Spinal cord (tissue), 10 donors: Measurements from ENCODE around the gene MCF2L2. TPM values are rescaled to one million over a fixed set of nuclear protein-coding genes. Genes with fewer than 3 reads are reported as not detected.

Experiments used
- DNase-seq, 6 donors: peaks; one replicate each; pipeline versions ENCODE4 v3.0.0 to v3.0.0-alpha.2; 2013 to 2015; ENCODE audit warnings: low spot score in 6 of 6, low read depth in 4 of 6
- H3K27ac ChIP-seq: one replicate; pipeline ENCODE4 v1.5.1; 2013; ENCODE audit warnings: low read depth, low read length, control low read depth
- H3K27me3 ChIP-seq: one replicate; pipeline ENCODE4 v1.6.1; 2013; ENCODE audit warnings: low read length; ENCODE audit not compliant: control insufficient read depth, insufficient read depth
- H3K36me3 ChIP-seq: one replicate; pipeline ENCODE4 v1.6.1; 2013; ENCODE audit warnings: low read length; ENCODE audit not compliant: control insufficient read depth, insufficient read depth
- H3K4me1 ChIP-seq: one replicate; pipeline ENCODE4 v1.6.1; 2013; ENCODE audit warnings: low read length; ENCODE audit not compliant: control insufficient read depth, insufficient read depth
- H3K4me3 ChIP-seq: one replicate; pipeline ENCODE4 v1.5.1; 2013; ENCODE audit warnings: low read depth, low read length, control low read depth
- H3K9me3 ChIP-seq: one replicate; pipeline ENCODE4 v1.6.1; 2013; ENCODE audit warnings: low read length; ENCODE audit not compliant: control insufficient read depth, insufficient read depth
- WGBS: methylation state at CpG from one replicate; pipeline ENCODE4 v1.1.5; 2013; ENCODE audit warnings: missing lambda C conversion rate; ENCODE audit not compliant: insufficient coverage; 5-methylcytosine and 5-hydroxymethylcytosine counted together
- polyA plus RNA-seq, 2 donors: library from polyadenylated mRNA; unstranded; fragments of 120-200 nt; gene quantifications; one replicate each; pipeline ENCODE4 v1.2.1, GENCODE V29; 2013; ENCODE audit not compliant: insufficient read length in 2 of 2
- total RNA-seq, 2 donors: library from RNA; depleted of rRNA in 1 of 2; stranded (reverse); fragments of 120-200 nt in 1 of 2; fragments of >200 nt in 1 of 2; gene quantifications; one replicate each; pipeline versions ENCODE4 v1.2.3 to v1.2.4, GENCODE V29; 2013 to 2014
- donor health status: healthy.

Gene MCF2L2
- total and polyA plus RNA-seq, 4 donors, result 9.6 to 29.6 (median 18.8) TPM

DNA sequence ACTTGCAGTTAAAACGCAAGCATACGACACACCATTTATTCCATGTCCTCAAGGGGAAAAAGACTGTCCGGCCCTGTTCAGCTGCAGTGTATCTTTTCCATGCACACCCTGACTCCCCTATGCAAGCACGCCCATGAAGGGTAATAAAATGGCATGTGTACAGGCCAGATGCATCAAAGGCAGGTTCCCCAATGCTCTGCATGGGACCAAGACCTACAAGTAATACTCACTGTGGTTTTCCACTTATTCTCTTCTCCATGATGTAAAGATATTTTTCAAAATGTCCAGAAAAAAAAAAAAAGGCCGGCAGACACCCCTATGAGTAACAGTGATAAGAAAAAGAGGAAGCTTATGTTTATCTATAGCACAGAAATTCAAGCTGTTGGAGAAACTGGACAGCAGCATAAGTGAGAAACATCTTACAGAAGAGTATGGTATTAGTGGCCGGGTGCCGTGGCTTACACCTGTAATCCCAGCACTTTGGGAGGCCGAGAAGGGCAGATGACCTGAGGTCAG is 70.8 kb downstream of the MCF2L2 start:
- H3K4me1 ChIP-seq, result no peaks in the 10 kb centered on the region
- no peaks in the 10 kb centered on the region for H3K9me3 ChIP-seq
- DNase-seq, result no peak
- no peaks in the 10 kb centered on the region for H3K27me3 ChIP-seq
- H3K36me3 ChIP-seq, result no peaks in the 10 kb centered on the region
- 100% methylated on average over 3 of the region's 8 CpGs for WGBS
- no peak overlapping the region for H3K27ac ChIP-seq
- no peak overlapping the region for H3K4me3 ChIP-seq

DNA sequence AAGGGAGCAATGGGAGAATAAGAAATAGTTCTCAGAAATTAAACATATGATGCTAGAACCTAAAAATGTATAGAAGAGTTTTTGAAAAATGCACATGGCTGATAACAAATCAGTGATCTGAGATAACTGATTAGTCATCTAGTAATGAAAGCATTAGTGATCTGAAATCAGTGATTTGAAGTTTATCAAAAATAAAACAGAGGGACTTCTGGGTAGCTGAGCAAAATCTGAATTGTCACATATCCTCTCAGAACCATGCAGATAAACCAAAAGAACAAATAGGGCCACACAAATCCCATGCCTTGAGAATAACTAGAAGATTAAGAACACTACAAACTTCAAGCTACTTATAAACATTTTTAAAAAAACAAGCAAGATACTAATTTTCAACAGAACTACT is 71.5 kb downstream of the MCF2L2 start:
- DNase-seq, result no peak
- H3K36me3 ChIP-seq, result no peaks in the 10 kb centered on the region
- H3K27me3 ChIP-seq, result no peaks in the 10 kb centered on the region
- H3K9me3 ChIP-seq, result no peaks in the 10 kb centered on the region
- no peak overlapping the region for H3K27ac ChIP-seq
- H3K4me1 ChIP-seq, result no peaks in the 10 kb centered on the region
- H3K4me3 ChIP-seq, result no peak overlapping the region

DNA sequence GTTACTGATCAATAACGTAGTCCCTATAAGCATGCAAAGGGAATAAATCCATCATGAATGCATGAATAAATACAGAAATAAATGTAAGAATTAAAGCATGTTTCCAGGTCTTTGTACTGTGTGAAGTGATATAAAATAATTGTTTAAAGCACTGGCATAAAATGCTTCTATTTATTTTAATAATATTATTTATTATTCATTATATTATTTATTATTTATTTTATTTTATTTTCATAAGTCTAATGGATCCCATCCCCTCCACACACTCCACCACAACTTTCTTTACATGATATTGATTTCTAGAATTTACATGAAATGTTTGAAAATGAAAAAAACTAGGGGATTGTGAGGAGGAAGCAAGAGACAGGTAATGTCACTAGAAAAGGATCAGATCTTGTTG is 73.5 kb downstream of the MCF2L2 start:
- H3K4me3 ChIP-seq, result no peak overlapping the region
- no peaks in the 10 kb centered on the region for H3K27me3 ChIP-seq
- no CpG with 5 or more reads among the region's 1 CpG for WGBS
- no peaks in the 10 kb centered on the region for H3K4me1 ChIP-seq
- H3K9me3 ChIP-seq, result no peaks in the 10 kb centered on the region
- no peak for DNase-seq
- no peak overlapping the region for H3K27ac ChIP-seq
- H3K36me3 ChIP-seq, result no peaks in the 10 kb centered on the region

DNA sequence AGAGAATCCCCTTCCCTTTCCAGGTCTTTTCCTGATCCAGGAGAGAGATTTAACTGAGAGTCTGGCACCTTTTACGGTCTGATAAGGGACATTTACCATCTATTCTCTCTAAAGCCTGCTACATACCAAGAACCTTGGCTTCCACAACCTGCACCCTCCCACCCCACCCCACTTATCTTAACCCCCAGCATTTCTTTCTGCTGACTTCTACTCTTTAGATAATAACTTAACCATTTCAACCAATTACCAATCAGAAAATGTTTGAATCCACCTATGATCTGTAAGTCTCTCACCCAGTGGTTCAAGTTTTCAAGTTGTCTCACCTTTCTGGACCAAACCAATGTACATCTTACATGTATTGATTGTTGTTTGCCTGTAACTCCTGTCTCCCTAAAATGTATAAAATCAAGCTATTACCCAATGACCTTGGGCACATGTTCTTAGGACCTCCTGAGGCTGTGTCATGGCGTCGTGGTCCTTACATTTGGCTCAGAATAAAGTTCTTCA is 74.0 kb downstream of the MCF2L2 start:
- Histone ChIP-seq H3K36me3 (no peaks in the 10 kb centered on the region), H3K4me3 (no peak overlapping the region), H3K27ac (no peak overlapping the region), H3K27me3 (no peaks in the 10 kb centered on the region), H3K4me1 (no peaks in the 10 kb centered on the region), H3K9me3 (no peaks in the 10 kb centered on the region)
- whole genome bisulfite sequencing, result no CpG with 5 or more reads among the region's 3 CpGs
- DNase-seq, result no peak

DNA sequence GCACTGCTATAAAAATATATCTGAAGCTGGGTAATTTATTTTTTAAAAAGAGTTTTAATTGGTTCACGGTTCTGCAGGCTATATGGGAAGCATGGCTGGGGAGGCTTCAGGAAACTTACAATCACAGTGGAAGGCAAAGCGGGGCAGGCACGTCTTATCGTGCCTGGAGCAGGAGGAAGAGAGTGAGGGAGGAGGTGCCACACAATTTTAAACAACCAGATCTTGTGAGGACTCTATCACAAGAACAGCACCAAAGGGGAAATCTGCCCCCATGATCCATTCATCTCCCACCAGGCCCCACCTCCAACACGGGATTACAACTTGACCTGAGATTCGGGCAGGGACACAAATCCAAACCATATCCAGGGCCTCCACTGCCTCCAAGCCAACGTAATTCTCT is 75.0 kb downstream of the MCF2L2 start:
- 85% methylated on average over 2 of the region's 7 CpGs for WGBS
- no peaks in the 10 kb centered on the region for H3K36me3 ChIP-seq

DNA sequence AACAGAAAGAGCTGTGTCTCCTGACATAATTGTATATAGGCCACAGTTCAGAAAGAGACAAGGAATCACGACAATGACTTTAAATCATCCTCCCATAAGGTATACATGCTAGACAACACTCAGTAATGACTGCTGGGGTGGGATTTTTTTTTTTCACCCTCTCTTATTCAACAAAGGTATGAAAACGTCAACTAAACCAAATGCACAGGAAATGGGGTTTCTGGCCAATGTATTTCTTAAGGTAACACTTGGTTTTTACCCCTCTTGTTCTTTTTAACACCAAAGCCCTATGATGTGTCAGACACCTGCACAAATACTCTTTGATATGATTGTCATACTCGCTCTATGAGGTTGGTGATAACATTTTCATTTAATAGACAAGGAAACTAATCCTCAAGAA is 78.3 kb downstream of the MCF2L2 start:
- WGBS, result no CpG with 5 or more reads among the region's 3 CpGs
- Histone ChIP-seq H3K4me1 (no peaks in the 10 kb centered on the region), H3K9me3 (no peaks in the 10 kb centered on the region), H3K36me3 (no peaks in the 10 kb centered on the region), H3K27me3 (no peaks in the 10 kb centered on the region), H3K4me3 (no peak overlapping the region), H3K27ac (no peak overlapping the region)
- no peak for DNase-seq

More for the DNA sequence above, 75.0 kb downstream of the MCF2L2 start:
- no peak overlapping the region for H3K4me3 ChIP-seq
- H3K27me3 ChIP-seq, result no peaks in the 10 kb centered on the region
- H3K9me3 ChIP-seq, result no peaks in the 10 kb centered on the region
- H3K4me1 ChIP-seq, result no peaks in the 10 kb centered on the region
- no peak for DNase-seq
- no peak overlapping the region for H3K27ac ChIP-seq

DNA sequence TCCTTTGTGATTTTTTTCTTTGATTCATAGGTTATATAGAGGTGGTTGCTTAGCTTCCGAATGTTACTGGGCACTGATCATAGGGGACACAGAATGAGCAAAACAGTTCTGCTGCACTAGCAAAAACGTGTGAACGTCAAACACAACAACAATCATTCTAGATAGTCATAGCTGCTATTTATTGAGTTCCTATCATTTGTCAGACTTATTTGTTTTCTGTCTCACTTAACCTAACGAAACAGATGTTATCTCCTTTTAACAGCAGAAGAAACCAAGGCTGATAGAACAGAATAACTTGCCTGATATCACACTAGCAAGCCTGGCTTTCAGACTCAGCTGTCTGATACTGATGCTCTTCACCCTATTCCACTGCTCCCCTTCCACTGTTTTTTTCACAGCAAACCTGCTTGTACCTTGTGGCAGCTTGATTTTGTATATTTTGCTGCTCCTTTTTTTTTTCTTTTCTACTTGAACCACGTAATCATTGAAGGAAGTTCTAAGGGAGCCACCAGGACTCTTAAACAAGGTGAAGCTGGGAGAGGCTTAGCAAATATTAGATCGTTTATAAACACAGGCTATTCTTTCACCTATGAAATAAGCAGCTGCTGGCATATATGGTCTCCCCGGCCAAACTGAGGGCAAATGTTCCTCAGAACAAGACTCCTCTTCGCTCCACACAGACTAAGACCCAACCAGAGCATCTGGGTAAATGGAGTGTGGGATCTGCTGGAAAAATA is 78.8 kb downstream of the MCF2L2 start:
- no peaks in the 10 kb centered on the region for H3K27me3 ChIP-seq
- H3K9me3 ChIP-seq, result no peaks in the 10 kb centered on the region
- 72% methylated on average over 3 of the region's 8 CpGs for WGBS
- no peak overlapping the region for H3K27ac ChIP-seq
- no peak overlapping the region for H3K4me3 ChIP-seq
- no peak for DNase-seq
- H3K4me1 ChIP-seq, result no peaks in the 10 kb centered on the region
- H3K36me3 ChIP-seq, result no peaks in the 10 kb centered on the region

DNA sequence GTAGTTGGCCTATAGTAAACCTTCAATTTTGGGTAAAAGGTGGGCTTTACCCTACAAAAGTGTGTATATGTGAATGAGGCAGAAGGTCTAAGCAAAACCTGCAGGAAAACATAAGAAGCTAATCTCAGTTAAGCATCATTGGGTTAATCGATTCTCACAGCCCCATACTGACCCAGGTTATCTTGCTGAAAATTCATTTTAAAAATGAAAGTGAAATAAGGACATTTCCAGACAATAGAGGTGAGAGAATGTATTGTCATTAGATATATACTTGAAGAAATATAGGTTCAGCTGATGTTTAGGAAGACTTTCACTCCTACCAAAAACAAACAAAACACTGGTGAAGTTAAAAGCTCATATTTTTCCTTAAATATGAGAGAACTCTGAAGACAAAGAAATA is 85.6 kb downstream of the MCF2L2 start:
- DNase-seq, result no peak
- H3K9me3 ChIP-seq, result no peaks in the 10 kb centered on the region
- no peak overlapping the region for H3K4me3 ChIP-seq
- WGBS, result no CpG with 5 or more reads among the region's 1 CpG
- H3K4me1 ChIP-seq, result no peaks in the 10 kb centered on the region
- no peaks in the 10 kb centered on the region for H3K27me3 ChIP-seq
- no peak overlapping the region for H3K27ac ChIP-seq
- H3K36me3 ChIP-seq, result no peaks in the 10 kb centered on the region

DNA sequence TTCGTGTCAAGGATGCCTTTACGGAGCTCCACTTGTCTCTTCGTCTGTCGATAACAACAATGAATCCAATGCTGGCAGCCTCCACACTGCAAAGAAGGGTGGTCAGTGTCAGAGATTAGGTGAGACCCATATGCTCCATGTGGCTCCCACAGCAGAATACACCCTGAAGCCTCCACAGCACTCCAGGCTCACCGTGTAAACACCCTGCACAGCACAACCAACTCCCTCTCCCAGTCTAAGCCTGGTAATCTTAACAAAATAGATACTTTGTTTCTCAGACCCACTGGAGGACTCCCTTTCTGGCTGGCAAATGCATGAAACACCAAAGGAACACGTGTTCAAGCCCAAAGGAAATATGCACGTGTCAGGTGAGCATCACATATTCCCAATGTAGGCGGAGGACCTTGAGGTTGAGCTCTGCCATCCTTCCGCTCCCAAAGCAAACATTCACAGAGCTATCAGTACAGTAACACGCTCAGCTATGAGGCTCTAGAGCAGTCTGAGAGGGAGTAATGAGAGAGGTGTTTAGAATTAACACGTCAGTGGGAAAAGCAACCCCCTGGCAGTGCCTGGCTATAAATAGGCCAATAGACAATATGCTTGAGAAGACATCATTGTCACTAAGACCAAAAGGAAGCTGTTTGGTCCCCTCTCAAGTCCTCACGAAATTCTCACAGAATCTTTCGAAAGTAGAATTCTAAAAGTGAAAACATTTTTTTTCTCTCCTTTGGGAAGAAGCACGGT is 86.7 kb downstream of the MCF2L2 start:
- no peak overlapping the region for H3K27ac ChIP-seq
- H3K9me3 ChIP-seq, result no peaks in the 10 kb centered on the region
- H3K27me3 ChIP-seq, result no peaks in the 10 kb centered on the region
- no peak overlapping the region for H3K4me3 ChIP-seq
- H3K36me3 ChIP-seq, result no peaks in the 10 kb centered on the region
- H3K4me1 ChIP-seq, result no peaks in the 10 kb centered on the region
- 64% methylated on average over 6 of the region's 14 CpGs for WGBS
- peak in 1 of 6 donors; percentile 19 for DNase-seq

DNA sequence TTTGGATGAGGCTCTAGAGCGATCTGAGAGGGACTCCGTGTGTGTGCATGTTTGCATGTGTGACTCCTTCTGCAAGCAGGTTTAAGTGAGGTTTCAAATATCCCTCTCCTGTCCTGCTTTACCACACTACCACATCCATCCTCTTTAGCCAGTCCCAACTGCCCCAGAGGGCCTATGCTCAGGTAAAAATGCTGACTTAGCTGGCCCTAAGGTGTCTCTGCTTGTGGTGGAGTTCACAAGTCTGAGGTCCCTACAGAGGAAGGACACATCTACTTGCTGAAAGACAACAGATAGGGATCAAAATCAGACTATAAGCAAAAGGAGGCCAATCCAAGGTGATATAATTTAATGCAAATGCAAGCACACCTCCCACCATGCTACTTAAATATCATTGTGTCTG is 88.2 kb downstream of the MCF2L2 start:
- Histone ChIP-seq H3K9me3 (no peaks in the 10 kb centered on the region), H3K36me3 (no peaks in the 10 kb centered on the region), H3K27me3 (no peaks in the 10 kb centered on the region), H3K4me3 (no peak overlapping the region), H3K4me1 (no peaks in the 10 kb centered on the region), H3K27ac (no peak overlapping the region)
- DNase-seq, result no peak
- WGBS, result no CpG with 5 or more reads among the region's 2 CpGs
